ENCODE measurements around the gene SPSB4. TPM values are rescaled to one million over a fixed set of nuclear protein-coding genes. Genes with fewer than 3 reads are reported as not detected.
A peak's percentile ranks its signal among the peaks of the same experiment; 100 is the strongest.

Gene SPSB4
- total and polyA plus RNA-seq, 9 of the 15 experiments (the other 6 are each of a cell fraction or from before 2014, with no cell fraction given), result not detected

DNA sequence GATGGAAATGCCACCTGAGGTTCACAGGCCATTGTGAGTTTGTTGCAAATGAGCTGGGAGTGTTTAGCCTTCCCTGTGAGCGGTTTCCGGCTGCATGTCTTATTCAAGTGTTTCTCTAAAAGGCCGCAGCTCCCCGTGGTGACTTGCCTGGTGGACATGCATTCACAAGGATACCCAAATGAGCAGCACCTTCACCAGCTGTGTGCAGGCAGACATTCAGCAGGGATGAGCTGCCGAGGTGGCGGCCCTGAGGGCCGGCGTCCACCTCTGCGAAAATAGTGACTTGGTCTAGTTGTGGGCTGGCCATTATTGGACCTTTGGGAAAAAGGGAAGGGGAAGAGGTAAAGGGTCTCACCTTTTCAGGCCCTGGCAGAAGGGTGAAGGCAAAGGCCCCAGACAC is 23.4 kb downstream of the SPSB4 start (continued):
- TF ChIP-seq PHB2 (IDR thresholded peaks at IDR 0.05; ENCODE audit: low read depth), result no peak
- TF ChIP-seq TGIF2 (CRISPR knock-in tag; IDR thresholded peaks at IDR 0.05), result no peak
- TF ChIP-seq KLF6 (CRISPR knock-in tag; IDR thresholded peaks at IDR 0.05; ENCODE audit: borderline replicate concordance), result no peak
- no peak for TF ChIP-seq PRPF4 (IDR thresholded peaks at IDR 0.05; ENCODE audit: insufficient read depth, low read depth, low read length, poor library complexity, severe bottlenecking)
- no peak for TF ChIP-seq ZNF41 (CRISPR knock-in tag; conservative IDR thresholded peaks at IDR 0.05)
- TF ChIP-seq ZNF583 (CRISPR knock-in tag; IDR thresholded peaks at IDR 0.05), result no peak
- TF ChIP-seq ZSCAN32 (CRISPR knock-in tag; IDR thresholded peaks at IDR 0.05), result no peak

- no peak overlapping the region for H3K9ac ChIP-seq (ENCODE audit: insufficient read depth in 1 of 2, low read depth in 2 of 2, low read length in 2 of 2)
- no peaks in the 10 kb centered on the region for H3K79me2 ChIP-seq (ENCODE audit: control insufficient read depth, insufficient read depth, low read length)
- ChIA-PET POLR2A (interaction anchor here (0.5 kb wide), 1 partner anchor 10 kb away, joined by 3 read pairs; no protein-coding TSS in a partner anchor), CTCF (ENCODE audit: low intra/inter-chr PET ratio) (no interaction called here)
- H3K4me3 ChIP-seq, result no peak overlapping the region
- FAIRE-seq, result no peak
- WGBS (ENCODE audit: insufficient coverage, low coverage, missing lambda C conversion rate), result 6% methylated on average over 12 of the region's 12 CpGs
- no peaks in the 10 kb centered on the region; a peak in 1 of 5 replicates for H3K4me1 ChIP-seq (replicated peaks in 1 of 2; ENCODE audit: control insufficient read depth in 2 of 2, insufficient read depth in 2 of 2, low read length in 2 of 2)
- BruUV-seq (replicated peaks), result no TSS peak
- ATAC-seq, result peak; percentile 48
- H3K9me1 ChIP-seq (ENCODE audit: control insufficient read depth, insufficient read depth, low read length), result peaks cover 3% of the 10 kb centered on the region
- intact Hi-C loops (cut with micrococcal nuclease), result no loop called here
- peaks cover 35 to 70% of the 10 kb centered on the region in 2 experiments for H3K27me3 ChIP-seq (ENCODE audit: control insufficient read depth in 2 of 2, insufficient read depth in 2 of 2, low read length in 2 of 2)
- in situ Hi-C loops (cut with MboI), result no loop called here
- no peaks in the 10 kb centered on the region for H3K9me3 ChIP-seq (replicated peaks; ENCODE audit: control insufficient read depth, insufficient read depth, low read depth, low read length)
- no peak overlapping the region for H3K27ac ChIP-seq (ENCODE audit: extremely low read depth, low read depth, low read length)
- H2AFZ ChIP-seq (ENCODE audit: low read depth, low read length), result no peak overlapping the region
- H4K20me1 ChIP-seq (replicated peaks; ENCODE audit: control insufficient read depth, insufficient read depth, low read length), result 0 out of 2 replicates have a peak, but pooled peaks cover 8% of the 10 kb centered on the region
- DNase-seq (ENCODE audit: extremely low read depth in 1 of 4, low spot score in 3 of 4), result no peak
- H3K4me2 ChIP-seq (ENCODE audit: insufficient read depth, low read length), result no peak overlapping the region
- H3K36me3 ChIP-seq (ENCODE audit: control insufficient read depth, insufficient read depth, low read length), result no peaks in the 10 kb centered on the region
- TF ChIP-seq ETS1 (conservative IDR thresholded peaks at IDR 0.05; ENCODE audit: control insufficient read depth, low read depth, low read length) (no peak), REST (IDR thresholded peaks at IDR 0.05; ENCODE audit: borderline replicate concordance) (no peak), REST (CRISPR knock-in tag; IDR thresholded peaks at IDR 0.05; ENCODE audit: low read depth) (no peak)
These were observed 25.1 kb downstream of the SPSB4 start for GRCh38 chr3:141076036-141076773.
